ENCODE results near the gene DEPDC5. TPM values are rescaled to one million over a fixed set of nuclear protein-coding genes. Genes with fewer than 3 reads are reported as not detected.

DEPDC5 gene
- total RNA-seq, 1 experiment from 2014 or later, result 28.1 TPM

GRCh38 chr22:31869739-31870138 is 115.9 kb downstream of the DEPDC5 start:
- Histone ChIP-seq H2AFZ (no peak overlapping the region), H3K27me3 (ENCODE audit: insufficient read depth, low read depth) (no peaks in the 10 kb centered on the region), H3K27ac (no peak overlapping the region), H3K79me2 (ENCODE audit: low read depth) (no peaks in the 10 kb centered on the region), H3K4me1 (replicated peaks; ENCODE audit: insufficient read depth) (peaks cover 17% of the 10 kb centered on the region), H4K20me1 (ENCODE audit: insufficient read depth) (no peaks in the 10 kb centered on the region), H3F3A (ENCODE audit: insufficient read depth, low read depth) (peaks cover 18% of the 10 kb centered on the region), H3K9me2 (ENCODE audit: insufficient read depth) (no peaks in the 10 kb centered on the region), H3K4me2 (no peak overlapping the region), H3K36me3 (ENCODE audit: low read depth) (no peaks in the 10 kb centered on the region), H3K9me3 (ENCODE audit: insufficient read depth, low read depth) (no peaks in the 10 kb centered on the region), H3K4me3 (no peak overlapping the region)
- POLR2A ChIA-PET (ENCODE audit: unreplicated experiment), result no interaction called here
- intact Hi-C loops (cut with micrococcal nuclease; ENCODE audit: unreplicated experiment), result no loop called here
- no peak for TF ChIP-seq CTCF (conservative IDR thresholded peaks at IDR 0.05)
- no peak for TF ChIP-seq EZH2 (IDR thresholded peaks at IDR 0.05; ENCODE audit: low read depth)
- CTCF ChIA-PET, result no interaction called here
- no TSS peak for BruUV-seq (replicated peaks)
- no peak for DNase-seq

DNA sequence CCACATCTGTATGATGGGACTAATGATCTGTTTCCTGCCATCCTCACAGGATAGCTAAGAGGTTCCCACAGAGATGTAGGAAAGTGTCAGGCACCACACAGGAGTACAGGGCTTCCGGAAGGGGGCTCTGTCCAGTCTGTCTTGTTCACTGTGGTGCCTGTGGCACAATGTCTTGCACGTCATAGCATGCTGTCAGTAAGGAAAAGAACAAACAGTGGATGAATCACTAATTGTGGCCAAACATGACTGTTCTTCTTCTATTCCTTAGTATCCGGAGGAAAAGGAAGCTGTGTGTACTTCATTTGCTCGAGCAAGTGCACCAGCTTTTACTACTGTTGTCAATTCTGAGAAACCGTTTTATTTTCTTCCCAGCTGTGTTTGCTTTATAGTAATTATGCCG is 117.1 kb downstream of the DEPDC5 start:
- Histone ChIP-seq H3K4me1 (replicated peaks; ENCODE audit: insufficient read depth) (peaks cover 17% of the 10 kb centered on the region), H4K20me1 (ENCODE audit: insufficient read depth) (no peaks in the 10 kb centered on the region), H3K36me3 (ENCODE audit: low read depth) (no peaks in the 10 kb centered on the region), H3K27me3 (ENCODE audit: insufficient read depth, low read depth) (no peaks in the 10 kb centered on the region), H2AFZ (no peak overlapping the region), H3K9me2 (ENCODE audit: insufficient read depth) (no peaks in the 10 kb centered on the region), H3K27ac (no peak overlapping the region), H3K4me3 (no peak overlapping the region), H3K79me2 (ENCODE audit: low read depth) (no peaks in the 10 kb centered on the region), H3K9me3 (ENCODE audit: insufficient read depth, low read depth) (no peaks in the 10 kb centered on the region), H3F3A (ENCODE audit: insufficient read depth, low read depth) (peaks cover 20% of the 10 kb centered on the region), H3K4me2 (no peak overlapping the region)
- no TSS peak for BruUV-seq (replicated peaks)
- POLR2A ChIA-PET (ENCODE audit: unreplicated experiment), result no interaction called here
- CTCF ChIA-PET, result no interaction called here
- intact Hi-C loops (cut with micrococcal nuclease; ENCODE audit: unreplicated experiment), result no loop called here
- no peak for TF ChIP-seq CTCF (conservative IDR thresholded peaks at IDR 0.05)
- TF ChIP-seq EZH2 (IDR thresholded peaks at IDR 0.05; ENCODE audit: low read depth), result no peak
- no peak for DNase-seq

DNA sequence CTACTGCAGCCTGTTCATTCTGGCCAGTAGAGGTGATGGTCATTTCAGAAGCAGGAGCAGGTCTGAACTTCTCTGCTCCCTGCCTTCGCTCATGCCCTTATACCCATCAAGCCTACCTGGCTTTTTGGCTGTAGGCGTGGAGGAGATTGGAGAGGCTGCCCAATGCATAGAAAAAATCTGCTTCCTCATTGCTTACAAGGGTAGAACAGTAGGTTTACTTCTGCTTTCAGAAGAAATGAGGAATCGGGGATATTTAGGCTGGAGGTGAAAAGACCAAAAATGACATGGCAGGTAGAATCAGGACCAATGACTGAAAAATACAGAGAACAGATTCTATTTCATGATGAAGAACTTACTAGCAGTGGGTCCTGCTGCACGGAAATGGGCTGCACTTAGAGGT is 117.7 kb downstream of the DEPDC5 start:
- TF ChIP-seq CTCF (conservative IDR thresholded peaks at IDR 0.05) (no peak), EZH2 (IDR thresholded peaks at IDR 0.05; ENCODE audit: low read depth) (no peak)
- POLR2A ChIA-PET (ENCODE audit: unreplicated experiment), result no interaction called here
- H3K4me2 ChIP-seq, result no peak overlapping the region
- no peaks in the 10 kb centered on the region for H3K27me3 ChIP-seq (ENCODE audit: insufficient read depth, low read depth)
- intact Hi-C loops (cut with micrococcal nuclease; ENCODE audit: unreplicated experiment), result no loop called here
- H3K27ac ChIP-seq, result no peak overlapping the region
- no peaks in the 10 kb centered on the region for H3K36me3 ChIP-seq (ENCODE audit: low read depth)
- no peak overlapping the region for H3K4me3 ChIP-seq
- H3K4me1 ChIP-seq (replicated peaks; ENCODE audit: insufficient read depth), result peaks cover 17% of the 10 kb centered on the region
- H4K20me1 ChIP-seq (ENCODE audit: insufficient read depth), result no peaks in the 10 kb centered on the region
- no peak for DNase-seq
- BruUV-seq (replicated peaks), result no TSS peak
- no peaks in the 10 kb centered on the region for H3K9me2 ChIP-seq (ENCODE audit: insufficient read depth)
- no peaks in the 10 kb centered on the region for H3K79me2 ChIP-seq (ENCODE audit: low read depth)
- H2AFZ ChIP-seq, result no peak overlapping the region
- no peaks in the 10 kb centered on the region for H3K9me3 ChIP-seq (ENCODE audit: insufficient read depth, low read depth)
- peaks cover 23% of the 10 kb centered on the region for H3F3A ChIP-seq (ENCODE audit: insufficient read depth, low read depth)
- CTCF ChIA-PET, result no interaction called here

Data from PC-9 (cell line).